ENCODE data around the gene NDE1.

Gene NDE1

DNA sequence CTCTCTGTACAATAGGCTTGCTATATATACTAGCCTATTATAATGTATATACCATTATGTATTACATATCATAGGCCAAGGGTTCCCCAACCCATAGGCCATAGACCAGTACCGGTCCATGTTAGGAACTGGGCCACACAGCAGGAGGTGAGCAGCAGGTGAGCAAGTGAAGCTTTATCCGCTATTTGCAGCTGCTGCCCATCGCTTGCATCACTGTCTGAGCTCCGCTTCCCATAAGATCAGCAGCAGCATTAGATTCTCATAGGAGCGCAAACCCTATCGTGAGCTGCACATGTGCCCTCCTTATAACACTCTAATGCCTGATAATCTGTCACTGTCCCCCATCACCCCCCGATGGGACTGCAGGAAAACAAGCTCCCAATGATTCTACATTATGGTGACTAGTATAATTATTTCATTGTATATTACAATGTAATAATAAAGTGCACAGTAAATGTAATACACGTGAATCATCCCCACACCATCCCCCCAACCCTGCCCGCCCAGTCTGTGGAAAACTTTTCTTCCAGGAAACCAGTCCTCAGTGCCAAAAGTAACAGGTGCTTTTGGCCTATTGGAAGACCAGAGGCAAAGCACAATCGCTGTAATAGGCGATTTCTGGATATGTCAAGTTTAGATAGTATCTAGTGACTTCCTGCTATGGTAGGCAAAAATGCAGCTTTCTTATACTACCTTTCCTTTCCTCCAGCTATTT is 122.7 kb downstream of the NDE1 start:
- no peaks in the 10 kb centered on the region for H3K36me3 ChIP-seq (ENCODE audit: control insufficient read depth, insufficient read depth, low read length)
- no peaks in the 10 kb centered on the region for H3K4me1 ChIP-seq (ENCODE audit: control insufficient read depth, insufficient read depth, low read length)
- no peaks in the 10 kb centered on the region for H3K27me3 ChIP-seq (ENCODE audit: control insufficient read depth, insufficient read depth, low read length, poor library complexity, severe bottlenecking)
- H3K4me3 ChIP-seq (ENCODE audit: insufficient read depth, low read depth, low read length): no peak overlapping the region
- H3K27ac ChIP-seq (ENCODE audit: insufficient read depth, low read depth, low read length, poor library complexity, severe bottlenecking): no peak overlapping the region
- H3K9me3 ChIP-seq (ENCODE audit: control insufficient read depth, low read length): no peaks in the 10 kb centered on the region
- WGBS, 2 experiments: 87 to 89% methylated on average over 9 to 11 of the region's 11 CpGs

GRCh38 chr16:15773968-15774367 is 123.9 kb downstream of the NDE1 start:
- Histone ChIP-seq H3K9me3 (ENCODE audit: control insufficient read depth, low read length) (no peaks in the 10 kb centered on the region), H3K27me3 (ENCODE audit: control insufficient read depth, insufficient read depth, low read length, poor library complexity, severe bottlenecking) (no peaks in the 10 kb centered on the region), H3K27ac (ENCODE audit: insufficient read depth, low read depth, low read length, poor library complexity, severe bottlenecking) (no peak overlapping the region), H3K4me3 (ENCODE audit: insufficient read depth, low read depth, low read length) (no peak overlapping the region), H3K36me3 (ENCODE audit: control insufficient read depth, insufficient read depth, low read length) (no peaks in the 10 kb centered on the region), H3K4me1 (ENCODE audit: control insufficient read depth, insufficient read depth, low read length) (no peaks in the 10 kb centered on the region)
- 87 to 91% methylated on average over 6 of the region's 6 CpGs for WGBS, 2 experiments

DNA sequence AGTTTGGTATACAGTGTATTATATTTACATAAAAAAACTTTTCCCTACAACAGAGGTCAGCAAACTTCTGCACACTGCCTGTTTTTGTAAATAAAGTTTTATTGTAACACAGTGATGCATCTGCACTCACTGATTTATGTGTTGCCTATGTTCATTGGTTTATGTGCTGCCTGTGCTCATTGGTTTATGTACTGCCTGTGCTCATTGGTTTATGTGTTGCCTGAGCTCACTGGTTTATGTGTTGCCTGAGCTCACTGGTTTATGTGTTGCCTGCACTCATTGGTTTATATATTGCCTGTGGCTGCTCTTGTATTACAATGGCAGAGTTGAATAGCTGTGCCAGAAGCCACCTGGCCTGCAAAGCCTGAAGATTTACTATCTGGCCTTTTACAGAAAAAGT is 125.2 kb downstream of the NDE1 start:
- Histone ChIP-seq H3K4me1 (ENCODE audit: control insufficient read depth, insufficient read depth, low read length) (no peaks in the 10 kb centered on the region), H3K27me3 (ENCODE audit: control insufficient read depth, insufficient read depth, low read length, poor library complexity, severe bottlenecking) (no peaks in the 10 kb centered on the region), H3K27ac (ENCODE audit: insufficient read depth, low read depth, low read length, poor library complexity, severe bottlenecking) (no peak overlapping the region), H3K9me3 (ENCODE audit: control insufficient read depth, low read length) (no peaks in the 10 kb centered on the region), H3K36me3 (ENCODE audit: control insufficient read depth, insufficient read depth, low read length) (no peaks in the 10 kb centered on the region), H3K4me3 (ENCODE audit: insufficient read depth, low read depth, low read length) (no peak overlapping the region)

DNA sequence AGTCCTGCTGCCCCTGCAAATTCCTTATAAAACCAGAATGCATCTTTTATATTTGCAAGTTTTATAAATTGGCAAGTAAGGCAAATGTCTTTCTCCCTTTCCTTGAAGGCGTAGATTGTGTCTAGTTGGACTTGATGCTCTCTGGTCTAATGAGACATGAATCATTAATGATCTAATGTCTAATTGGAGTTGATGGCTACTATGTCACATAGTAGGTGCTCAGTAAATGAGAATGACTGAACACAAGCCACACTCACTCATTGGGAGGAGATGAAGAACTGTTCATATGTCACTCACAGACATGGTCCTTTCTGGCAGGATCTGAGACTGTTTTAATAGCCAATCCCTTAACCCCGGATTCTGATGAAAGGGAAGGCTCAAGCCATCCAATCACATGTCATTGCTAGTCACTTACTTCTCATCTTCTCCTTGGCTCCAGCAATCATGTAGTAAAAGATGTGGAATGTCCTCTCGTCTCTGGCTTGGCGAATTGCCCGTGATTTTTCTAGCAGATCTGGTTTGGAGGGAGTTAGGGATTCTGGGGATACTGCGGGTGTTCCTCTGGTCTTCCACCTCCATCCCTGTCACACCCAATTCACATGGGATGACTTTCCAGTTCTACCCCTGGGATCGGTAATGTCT is 125.7 kb downstream of the NDE1 start:
- H3K27me3 ChIP-seq (ENCODE audit: control insufficient read depth, insufficient read depth, low read length, poor library complexity, severe bottlenecking): no peaks in the 10 kb centered on the region

More for the DNA sequence above, 125.7 kb downstream of the NDE1 start:
- WGBS, 2 experiments: 92 to 94% methylated on average over 6 to 7 of the region's 7 CpGs
- no peaks in the 10 kb centered on the region for H3K9me3 ChIP-seq (ENCODE audit: control insufficient read depth, low read length)
- no peaks in the 10 kb centered on the region for H3K4me1 ChIP-seq (ENCODE audit: control insufficient read depth, insufficient read depth, low read length)
- no peaks in the 10 kb centered on the region for H3K36me3 ChIP-seq (ENCODE audit: control insufficient read depth, insufficient read depth, low read length)
- H3K27ac ChIP-seq (ENCODE audit: insufficient read depth, low read depth, low read length, poor library complexity, severe bottlenecking): no peak overlapping the region
- H3K4me3 ChIP-seq (ENCODE audit: insufficient read depth, low read depth, low read length): no peak overlapping the region

Measured in ectodermal cell (in vitro differentiated cells).